SU-DHL-6 (cell line): Measurements from ENCODE around the gene SPECC1.

ENCODE experiments used
- CTCF ChIP-seq: fragments of 200-600 bp; sonication (generic); IDR thresholded peaks from one replicate; pipeline ENCODE4 v1.5.1; 2017; ENCODE audit warnings: antibody characterized with exemption, mild to moderate bottlenecking, low read length, moderate library complexity; ENCODE audit not compliant: insufficient read depth, poor library complexity, severe bottlenecking
- EZH2phosphoT487 ChIP-seq: fragments of 200-600 bp; sonication (generic), shearing (Covaris generic); conservative IDR thresholded peaks from 2 replicates; pipeline ENCODE4 v1.6.1; 2018; ENCODE audit warnings: mild to moderate bottlenecking, antibody characterized with exemption, low read length, moderate library complexity, mixed read lengths

DNA sequence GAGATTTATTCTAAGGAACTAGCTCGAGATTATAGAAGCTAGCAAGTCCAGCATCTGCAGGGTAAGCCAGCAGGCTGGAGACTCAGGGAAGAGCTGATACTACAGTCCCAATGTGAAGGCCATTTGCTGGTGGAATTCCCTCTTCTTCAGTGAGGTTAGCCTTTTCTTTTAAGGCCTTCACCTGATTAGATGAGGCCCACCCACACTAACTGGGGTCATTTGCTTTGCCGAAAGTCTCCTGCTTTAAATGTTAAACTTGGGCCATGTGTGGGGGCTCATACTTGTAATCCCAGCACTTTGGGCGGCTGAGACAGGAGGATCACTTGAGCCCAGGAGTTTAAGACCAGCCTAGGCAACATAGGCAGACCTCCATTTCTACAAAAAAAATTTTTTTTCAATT is 289.9 kb downstream of the SPECC1 start:
- TF ChIP-seq CTCF (no peak), EZH2phosphoT487 (no peak)
